Mesenchymal stem cell (in vitro differentiated cells and primary cell): ENCODE measurements around the gene ATIC.

Experiments used
- DNase-seq: peaks from one replicate; pipeline ENCODE4 v3.0.0-alpha.2; 2013
- H2AFZ ChIP-seq: one replicate; pipeline ENCODE4 v1.6.1; 2013; ENCODE audit warnings: low read depth, mild to moderate bottlenecking, control low read depth, inconsistent platforms, low read length, moderate library complexity
- H2AK5ac ChIP-seq: 2 replicates; pipeline ENCODE4 v1.6.1; 2013; ENCODE audit warnings: low read length, moderate library complexity, mild to moderate bottlenecking, inconsistent platforms; ENCODE audit not compliant: severe bottlenecking
- H2BK120ac ChIP-seq: one replicate; pipeline ENCODE4 v1.6.1; 2013; ENCODE audit warnings: low read depth, mild to moderate bottlenecking, inconsistent platforms, low read length, moderate library complexity
- H2BK12ac ChIP-seq, 2 experiments: one replicate each; pipeline ENCODE4 v1.6.1; 2013; ENCODE audit warnings: inconsistent platforms in 2 of 2, low read length in 2 of 2, mild to moderate bottlenecking in 2 of 2, moderate library complexity in 2 of 2, control low read depth in 1 of 2
- H2BK15ac ChIP-seq: one replicate; pipeline ENCODE4 v1.6.1; 2013; ENCODE audit warnings: mild to moderate bottlenecking, low read depth, inconsistent platforms; ENCODE audit not compliant: poor library complexity, severe bottlenecking
- H2BK5ac ChIP-seq: 2 replicates; pipeline ENCODE4 v1.6.1; 2013; ENCODE audit warnings: low read depth, mild to moderate bottlenecking, low read length, control low read depth, inconsistent platforms; ENCODE audit not compliant: poor library complexity, severe bottlenecking
- H3K14ac ChIP-seq, 2 experiments: one replicate each; pipeline ENCODE4 v1.6.1; 2013; ENCODE audit warnings: inconsistent platforms in 2 of 2, low read length in 2 of 2, control low read depth in 1 of 2, mild to moderate bottlenecking in 1 of 2, moderate library complexity in 1 of 2
- H3K18ac ChIP-seq, 2 experiments: one replicate each; pipeline ENCODE4 v1.6.1; 2013; ENCODE audit warnings: inconsistent platforms in 2 of 2, low read length in 2 of 2, control low read depth in 1 of 2, low read depth in 1 of 2, mild to moderate bottlenecking in 1 of 2
- H3K23ac ChIP-seq, 2 experiments: one replicate each; pipeline ENCODE4 v1.6.1; 2013; ENCODE audit warnings: inconsistent platforms in 2 of 2, low read length in 2 of 2, mild to moderate bottlenecking in 2 of 2, moderate library complexity in 2 of 2, control low read depth in 1 of 2
- H3K27ac ChIP-seq: 2 replicates; pipeline ENCODE4 v1.5.1; 2013; ENCODE audit warnings: mild to moderate bottlenecking, moderate library complexity, low read length, control low read depth, inconsistent platforms; ENCODE audit not compliant: poor library complexity, severe bottlenecking
- H3K27me3 ChIP-seq, 2 experiments: 2 replicates each; pipeline versions ENCODE4 v1.6.1 to v1.7.0; 2013; ENCODE audit warnings: low read length in 2 of 2, mild to moderate bottlenecking in 2 of 2, moderate library complexity in 2 of 2, control low read depth in 1 of 2, inconsistent platforms in 1 of 2; ENCODE audit not compliant: control insufficient read depth in 1 of 2, insufficient read depth in 1 of 2
- H3K36me3 ChIP-seq, 2 experiments: 2 replicates each; pipeline versions ENCODE4 v1.6.1 to v1.7.0; 2013; ENCODE audit warnings: low read length in 2 of 2, control low read depth in 1 of 2, inconsistent platforms in 1 of 2, low read depth in 1 of 2, mild to moderate bottlenecking in 1 of 2; ENCODE audit not compliant: insufficient read depth in 2 of 2, control insufficient read depth in 1 of 2
- H3K4ac ChIP-seq, 2 experiments: one replicate each; pipeline ENCODE4 v1.6.1; 2013; ENCODE audit warnings: inconsistent platforms in 2 of 2, low read length in 2 of 2, mild to moderate bottlenecking in 2 of 2, moderate library complexity in 2 of 2, control low read depth in 1 of 2, low read depth in 1 of 2
- H3K4me1 ChIP-seq: 2 replicates; pipeline ENCODE4 v1.6.1; 2013; ENCODE audit warnings: low read depth, low read length, control low read depth; ENCODE audit not compliant: control insufficient read depth, insufficient read depth
- H3K4me2 ChIP-seq: 2 replicates; pipeline ENCODE4 v1.6.1; 2013; ENCODE audit warnings: low read length, mild to moderate bottlenecking, inconsistent platforms; ENCODE audit not compliant: poor library complexity, severe bottlenecking
- H3K4me3 ChIP-seq, 2 experiments: 2 replicates each; pipeline versions ENCODE4 v1.5.1 to v1.7.0; 2013; ENCODE audit warnings: low read length in 2 of 2, mild to moderate bottlenecking in 2 of 2, control low read depth in 1 of 2, low read depth in 1 of 2; ENCODE audit not compliant: insufficient read depth in 1 of 2
- H3K79me1 ChIP-seq: replicated peaks from 2 replicates; pipeline ENCODE4 v1.6.1; 2013; ENCODE audit warnings: mild to moderate bottlenecking, control low read depth, low read length, inconsistent platforms; ENCODE audit not compliant: poor library complexity, severe bottlenecking
- H3K9ac ChIP-seq: 2 replicates; pipeline ENCODE4 v1.7.0; 2013; ENCODE audit warnings: mild to moderate bottlenecking, low read length, moderate library complexity
- H3K9me3 ChIP-seq: 2 replicates; pipeline ENCODE4 v1.7.0; 2013; ENCODE audit warnings: mild to moderate bottlenecking, low read length; ENCODE audit not compliant: control insufficient read depth
- H4K8ac ChIP-seq: one replicate; pipeline ENCODE4 v1.6.1; 2013; ENCODE audit warnings: inconsistent platforms, mild to moderate bottlenecking, low read length, moderate library complexity
- H4K91ac ChIP-seq: one replicate; pipeline ENCODE4 v1.6.1; 2013; ENCODE audit warnings: mild to moderate bottlenecking, low read length, inconsistent platforms
- WGBS: methylation state at CpG from one replicate; pipeline ENCODE4 v1.1.7; 2013; ENCODE audit warnings: mixed read lengths; 5-methylcytosine and 5-hydroxymethylcytosine counted together

The ATIC gene

DNA sequence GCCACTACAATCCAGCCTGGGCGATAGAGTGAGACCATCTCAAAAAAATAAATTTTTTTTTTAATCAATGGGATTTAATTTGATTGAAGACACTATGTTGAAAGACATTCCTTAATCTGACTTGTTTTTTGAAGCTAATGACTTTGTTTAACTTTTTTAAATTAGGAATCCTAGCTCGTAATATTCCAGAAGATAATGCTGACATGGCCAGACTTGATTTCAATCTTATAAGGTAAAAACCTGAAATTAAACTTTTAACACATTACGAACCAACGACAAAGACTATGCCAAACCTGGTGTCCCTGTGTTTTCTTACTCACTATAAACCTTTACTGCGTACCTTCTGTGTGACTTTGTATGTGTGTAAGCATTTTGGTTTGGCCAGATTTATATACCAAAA, 7.6 kb downstream of the ATIC start:
- Histone ChIP-seq H2AFZ (no peak overlapping the region), H3K4me3 (no peak overlapping the region), H2BK5ac (no peak overlapping the region), H3K27ac (no peak overlapping the region), H3K18ac (no peak overlapping the region), H3K23ac (no peak overlapping the region), H2BK120ac (no peak overlapping the region), H3K4me1 (peaks cover 2% of the 10 kb centered on the region), H3K27me3 (no peaks in the 10 kb centered on the region), H3K4ac (no peak overlapping the region), H3K4me2 (no peak overlapping the region), H2AK5ac (no peak overlapping the region), H3K14ac (no peak overlapping the region), H2BK12ac (no peak overlapping the region), H3K9me3 (no peaks in the 10 kb centered on the region), H2BK15ac (no peak overlapping the region), H3K9ac (no peak overlapping the region), H4K8ac (no peak overlapping the region), H3K36me3 (peaks cover 26 to 70% of the 10 kb centered on the region in 2 experiments), H4K91ac (no peak overlapping the region), H3K79me1 (peaks cover 22% of the 10 kb centered on the region)
- 87% methylated on average over 1 of the region's 5 CpGs for WGBS
- no peak for DNase-seq

DNA sequence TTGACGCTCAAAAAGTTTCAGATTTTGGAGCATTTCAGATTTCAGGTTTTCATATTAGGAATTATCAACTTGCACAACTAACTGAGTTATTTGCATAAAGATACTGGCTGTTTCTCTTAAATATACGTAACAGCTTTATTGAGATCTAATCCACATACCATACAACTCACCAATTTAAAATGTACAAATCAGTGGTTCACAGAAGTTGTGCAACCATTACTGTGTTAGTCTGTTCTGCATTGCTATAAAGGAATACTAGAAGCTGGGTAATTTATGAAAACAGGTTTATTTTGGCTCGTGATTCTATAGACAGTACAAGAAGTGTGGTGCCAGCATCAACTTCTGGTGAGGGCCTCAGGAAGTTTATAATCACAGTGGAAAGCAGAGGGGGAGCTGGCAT, 8.2 kb downstream of the ATIC start:
- Histone ChIP-seq H3K23ac (no peak overlapping the region), H3K27me3 (no peaks in the 10 kb centered on the region), H2BK12ac (no peak overlapping the region), H2BK120ac (no peak overlapping the region), H4K8ac (no peak overlapping the region), H3K79me1 (peaks cover 18% of the 10 kb centered on the region), H3K4me3 (no peak overlapping the region), H4K91ac (no peak overlapping the region), H2BK15ac (no peak overlapping the region), H3K27ac (no peak overlapping the region), H3K4me2 (no peak overlapping the region), H2AFZ (no peak overlapping the region), H3K4me1 (peaks cover 2% of the 10 kb centered on the region), H2AK5ac (no peak overlapping the region), H3K14ac (no peak overlapping the region), H3K36me3 (peaks cover 24 to 69% of the 10 kb centered on the region in 2 experiments), H3K18ac (no peak overlapping the region), H3K4ac (no peak overlapping the region), H2BK5ac (no peak overlapping the region), H3K9me3 (no peaks in the 10 kb centered on the region), H3K9ac (no peak overlapping the region)
- DNase-seq, result no peak
- WGBS, result 96% methylated on average over 2 of the region's 3 CpGs

DNA sequence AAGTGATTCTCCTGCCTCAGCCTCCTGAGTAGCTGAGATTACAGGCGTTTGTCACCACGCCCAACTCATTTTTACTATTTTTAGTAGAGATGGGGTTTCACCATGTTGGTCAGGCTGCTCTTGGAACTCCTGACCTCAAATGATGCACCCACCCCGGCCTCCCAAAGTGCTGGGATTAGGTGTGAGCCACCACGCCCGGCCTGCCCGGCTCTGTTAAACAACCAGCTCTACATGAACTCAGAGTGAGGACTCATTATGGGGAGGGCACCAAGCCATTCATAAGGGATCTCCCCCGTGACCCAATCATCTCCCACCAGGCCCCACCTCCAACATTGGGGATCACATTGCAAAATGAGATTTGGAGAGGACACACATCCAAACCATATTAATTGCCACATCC, 8.8 kb downstream of the ATIC start:
- Histone ChIP-seq H3K27me3 (no peaks in the 10 kb centered on the region), H2BK120ac (no peak overlapping the region), H4K91ac (no peak overlapping the region), H3K27ac (no peak overlapping the region), H3K4me3 (no peak overlapping the region), H3K18ac (no peak overlapping the region), H3K23ac (no peak overlapping the region), H2AK5ac (no peak overlapping the region), H2BK12ac (no peak overlapping the region), H3K36me3 (peaks cover 22 to 69% of the 10 kb centered on the region in 2 experiments), H3K4me1 (no peaks in the 10 kb centered on the region), H3K4me2 (no peak overlapping the region), H2BK5ac (no peak overlapping the region), H3K4ac (no peak overlapping the region), H3K14ac (no peak overlapping the region), H3K9me3 (no peaks in the 10 kb centered on the region), H4K8ac (no peak overlapping the region), H3K79me1 (peaks cover 14% of the 10 kb centered on the region), H3K9ac (no peak overlapping the region), H2AFZ (no peak overlapping the region), H2BK15ac (no peak overlapping the region)
- no peak for DNase-seq
- WGBS, result 96% methylated on average over 7 of the region's 7 CpGs

DNA sequence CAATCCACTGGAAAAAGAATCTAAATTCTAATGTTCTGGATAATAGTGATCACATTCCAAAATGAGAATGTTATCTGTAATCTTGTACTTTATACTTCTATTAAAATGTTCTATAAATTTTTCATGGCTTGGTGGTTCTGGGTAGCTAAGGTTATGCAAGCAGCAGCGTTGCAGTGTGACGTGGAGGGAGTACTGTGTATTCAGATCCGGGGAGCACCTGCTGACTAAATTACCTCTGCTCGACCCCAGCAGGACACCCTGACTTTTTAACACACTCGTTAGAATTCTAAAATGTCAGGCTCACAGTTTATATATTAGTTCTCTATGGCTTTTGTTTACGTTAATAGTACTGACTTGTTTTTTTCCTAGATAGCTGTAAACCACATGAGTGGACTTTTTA, 13.0 kb downstream of the ATIC start:
- peaks cover 16% of the 10 kb centered on the region for H3K79me1 ChIP-seq
- H3K4me2 ChIP-seq, result no peak overlapping the region
- H3K4me1 ChIP-seq, result peaks cover 6% of the 10 kb centered on the region
- H2AFZ ChIP-seq, result no peak overlapping the region
- no peak overlapping the region for H2BK120ac ChIP-seq
- DNase-seq, result no peak
- H4K8ac ChIP-seq, result no peak overlapping the region
- H3K4me3 ChIP-seq, result no peak overlapping the region
- no peaks in the 10 kb centered on the region for H3K9me3 ChIP-seq
- H3K18ac ChIP-seq, result no peak overlapping the region
- H2AK5ac ChIP-seq, result no peak overlapping the region
- H3K9ac ChIP-seq, result no peak overlapping the region
- H3K23ac ChIP-seq, result no peak overlapping the region
- H3K27me3 ChIP-seq, result no peaks in the 10 kb centered on the region
- H3K36me3 ChIP-seq, result peaks cover 40 to 75% of the 10 kb centered on the region in 2 experiments
- no peak overlapping the region for H2BK12ac ChIP-seq
- WGBS, result 92% methylated on average over 3 of the region's 6 CpGs
- no peak overlapping the region for H3K4ac ChIP-seq
- no peak overlapping the region for H2BK15ac ChIP-seq
- H4K91ac ChIP-seq, result no peak overlapping the region
- H2BK5ac ChIP-seq, result no peak overlapping the region
- no peak overlapping the region for H3K27ac ChIP-seq
- H3K14ac ChIP-seq, result no peak overlapping the region
